HepG2 (cell line): ENCODE data around the gene SLC7A11.

Source experiments
- FOXC1 ChIP-seq: sonication (generic); formaldehyde crosslinking; IDR thresholded peaks from 2 replicates; pipeline ENCODE4 v1.8.0; 2022; ENCODE audit warnings: mild to moderate bottlenecking, missing genetic modification reagents, borderline replicate concordance
- NFYB ChIP-seq: sonication (generic); formaldehyde crosslinking; IDR thresholded peaks from 2 replicates; pipeline ENCODE4 v1.4.0; 2020; ENCODE audit warnings: missing genetic modification reagents
- REPIN1 ChIP-seq: sonication (generic); formaldehyde crosslinking; IDR thresholded peaks from 2 replicates; pipeline ENCODE4 v1.8.0; 2022; ENCODE audit warnings: missing genetic modification reagents, low read depth, mild to moderate bottlenecking, borderline replicate concordance
- RORA ChIP-seq: sonication (generic); formaldehyde crosslinking; IDR thresholded peaks from 2 replicates; pipeline ENCODE4 v1.5.0; 2020; ENCODE audit warnings: mild to moderate bottlenecking, missing genetic modification reagents, moderate library complexity
- SPEN ChIP-seq: sonication (generic); formaldehyde crosslinking; IDR thresholded peaks from 2 replicates; pipeline ENCODE4 v1.5.1; 2020; ENCODE audit warnings: low read depth, mild to moderate bottlenecking, missing genetic modification reagents
- TBP ChIP-seq: sonication (generic); formaldehyde crosslinking; IDR thresholded peaks from 2 replicates; pipeline ENCODE4 v1.5.0; 2020; ENCODE audit warnings: missing genetic modification reagents
- U2AF1 ChIP-seq: fragments of 200-400 bp; formaldehyde crosslinking; optimal IDR thresholded peaks from 2 replicates; pipeline ENCODE3; 2017; ENCODE audit warnings: mild to moderate bottlenecking, low read depth, low read length
- TF ChIP-seq, protein P1 (sequence below): sonication (generic); formaldehyde crosslinking; IDR thresholded peaks from 2 replicates; pipeline ENCODE4 v1.5.1; 2020; ENCODE audit warnings: mild to moderate bottlenecking, moderate library complexity, missing genetic modification reagents
- TF ChIP-seq, protein P2 (sequence below): sonication (generic); formaldehyde crosslinking; IDR thresholded peaks from 2 replicates; pipeline ENCODE4 v1.5.1; 2020; ENCODE audit warnings: mild to moderate bottlenecking, missing genetic modification reagents
- TF ChIP-seq, protein P3 (sequence below): sonication (generic); formaldehyde crosslinking; IDR thresholded peaks from 2 replicates; pipeline ENCODE4 v1.5.1; 2020; ENCODE audit warnings: mild to moderate bottlenecking, missing genetic modification reagents, borderline replicate concordance

DNA sequence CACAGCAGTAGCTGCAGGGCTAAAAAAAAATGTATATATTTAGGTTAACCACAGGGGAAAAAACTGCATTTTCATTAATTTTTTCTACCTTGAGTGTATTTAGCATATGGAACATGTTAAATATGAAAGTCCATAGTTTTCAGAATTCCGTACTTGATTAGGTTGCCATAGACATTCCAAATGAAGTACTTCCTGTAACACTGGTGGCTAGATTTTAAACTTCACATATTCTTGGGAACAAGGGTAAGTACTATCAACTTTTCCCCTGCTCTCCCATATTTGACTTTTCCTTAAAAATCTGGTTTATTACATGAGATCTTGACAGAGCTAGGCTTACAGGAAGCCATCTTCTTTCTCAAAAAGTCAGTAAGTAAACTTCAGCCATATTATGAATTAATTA, 9.8 kb downstream of the SLC7A11 start:
- no peak for TF ChIP-seq NFYB
- no peak for TF ChIP-seq SPEN
- TF ChIP-seq TBP, result no peak
- no peak for TF ChIP-seq FOXC1 (CRISPR knock-in tag)
- TF ChIP-seq, protein P1, sequence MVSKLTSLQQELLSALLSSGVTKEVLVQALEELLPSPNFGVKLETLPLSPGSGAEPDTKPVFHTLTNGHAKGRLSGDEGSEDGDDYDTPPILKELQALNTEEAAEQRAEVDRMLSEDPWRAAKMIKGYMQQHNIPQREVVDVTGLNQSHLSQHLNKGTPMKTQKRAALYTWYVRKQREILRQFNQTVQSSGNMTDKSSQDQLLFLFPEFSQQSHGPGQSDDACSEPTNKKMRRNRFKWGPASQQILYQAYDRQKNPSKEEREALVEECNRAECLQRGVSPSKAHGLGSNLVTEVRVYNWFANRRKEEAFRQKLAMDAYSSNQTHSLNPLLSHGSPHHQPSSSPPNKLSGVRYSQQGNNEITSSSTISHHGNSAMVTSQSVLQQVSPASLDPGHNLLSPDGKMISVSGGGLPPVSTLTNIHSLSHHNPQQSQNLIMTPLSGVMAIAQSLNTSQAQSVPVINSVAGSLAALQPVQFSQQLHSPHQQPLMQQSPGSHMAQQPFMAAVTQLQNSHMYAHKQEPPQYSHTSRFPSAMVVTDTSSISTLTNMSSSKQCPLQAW (CRISPR knock-in tag), result no peak
- no peak for TF ChIP-seq REPIN1 (CRISPR knock-in tag)
- TF ChIP-seq, protein P2, sequence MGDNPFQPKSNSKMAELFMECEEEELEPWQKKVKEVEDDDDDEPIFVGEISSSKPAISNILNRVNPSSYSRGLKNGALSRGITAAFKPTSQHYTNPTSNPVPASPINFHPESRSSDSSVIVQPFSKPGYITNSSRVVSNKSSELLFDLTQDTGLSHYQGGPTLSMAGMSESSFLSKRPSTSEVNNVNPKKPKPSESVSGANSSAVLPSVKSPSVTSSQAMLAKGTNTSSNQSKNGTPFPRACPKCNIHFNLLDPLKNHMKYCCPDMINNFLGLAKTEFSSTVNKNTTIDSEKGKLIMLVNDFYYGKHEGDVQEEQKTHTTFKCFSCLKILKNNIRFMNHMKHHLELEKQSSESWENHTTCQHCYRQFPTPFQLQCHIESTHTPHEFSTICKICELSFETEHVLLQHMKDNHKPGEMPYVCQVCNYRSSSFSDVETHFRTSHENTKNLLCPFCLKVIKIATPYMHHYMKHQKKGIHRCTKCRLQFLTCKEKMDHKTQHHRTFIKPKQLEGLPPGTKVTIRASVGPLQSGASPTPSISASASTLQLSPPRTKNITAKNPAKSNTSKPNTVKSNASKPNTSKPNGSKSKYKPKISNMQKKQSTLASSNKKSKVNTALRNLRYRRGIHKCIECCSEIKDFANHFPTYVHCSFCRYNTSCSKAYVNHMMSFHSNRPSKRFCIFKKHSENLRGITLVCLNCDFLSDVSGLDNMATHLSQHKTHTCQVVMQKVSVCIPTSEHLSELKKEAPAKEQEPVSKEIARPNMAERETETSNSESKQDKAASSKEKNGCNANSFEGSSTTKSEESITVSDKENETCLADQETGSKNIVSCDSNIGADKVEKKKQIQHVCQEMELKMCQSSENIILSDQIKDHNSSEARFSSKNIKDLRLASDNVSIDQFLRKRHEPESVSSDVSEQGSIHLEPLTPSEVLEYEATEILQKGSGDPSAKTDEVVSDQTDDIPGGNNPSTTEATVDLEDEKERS (CRISPR knock-in tag), result no peak
- no peak for TF ChIP-seq U2AF1
- TF ChIP-seq RORA, result no peak
- TF ChIP-seq, protein P3, sequence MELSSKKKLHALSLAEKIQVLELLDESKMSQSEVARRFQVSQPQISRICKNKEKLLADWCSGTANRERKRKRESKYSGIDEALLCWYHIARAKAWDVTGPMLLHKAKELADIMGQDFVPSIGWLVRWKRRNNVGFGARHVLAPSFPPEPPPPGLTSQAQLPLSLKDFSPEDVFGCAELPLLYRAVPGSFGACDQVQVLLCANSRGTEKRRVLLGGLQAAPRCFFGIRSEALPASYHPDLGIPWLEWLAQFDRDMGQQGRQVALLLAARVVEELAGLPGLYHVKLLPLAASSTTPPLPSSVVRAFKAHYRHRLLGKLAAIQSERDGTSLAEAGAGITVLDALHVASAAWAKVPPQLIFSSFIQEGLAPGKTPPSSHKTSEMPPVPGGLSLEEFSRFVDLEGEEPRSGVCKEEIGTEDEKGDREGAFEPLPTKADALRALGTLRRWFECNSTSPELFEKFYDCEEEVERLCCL, result no peak
